Upper lobe of left lung (tissue), 4 donors: ENCODE data around the gene SOX5.
"Not testable (repeated sequence)": the region's sequence is repeated elsewhere in the genome, so short reads cannot be mapped to it uniquely, and the experiment has no call there.

Source experiments
- CTCF ChIP-seq, 6 experiments: fragments of 450-650 bp in 4 of 6; fragments of 200-600 bp in 2 of 6; sonication (generic) in 2 of 6; IDR thresholded peaks; one replicate each; pipeline ENCODE4 v1.5.1; 2016 to 2019; ENCODE audit warnings: antibody characterized with exemption in 6 of 6
- EP300 ChIP-seq, 4 donors: sonication (generic); formaldehyde crosslinking; IDR thresholded peaks; one replicate each; pipeline ENCODE4 v1.5.1; 2017; ENCODE audit warnings: antibody characterized with exemption in 4 of 4, control low read depth in 2 of 4
- POLR2A ChIP-seq, 4 donors: fragments of 450-650 bp; IDR thresholded peaks; one replicate each; pipeline ENCODE4 v1.5.1; 2016 to 2017; ENCODE audit warnings: antibody characterized with exemption in 4 of 4, mild to moderate bottlenecking in 2 of 4
- POLR2AphosphoS5 ChIP-seq, 2 donors: sonication (generic); formaldehyde crosslinking; IDR thresholded peaks; one replicate each; pipeline ENCODE4 v1.5.1; 2017; ENCODE audit warnings: antibody characterized with exemption in 2 of 2

DNA sequence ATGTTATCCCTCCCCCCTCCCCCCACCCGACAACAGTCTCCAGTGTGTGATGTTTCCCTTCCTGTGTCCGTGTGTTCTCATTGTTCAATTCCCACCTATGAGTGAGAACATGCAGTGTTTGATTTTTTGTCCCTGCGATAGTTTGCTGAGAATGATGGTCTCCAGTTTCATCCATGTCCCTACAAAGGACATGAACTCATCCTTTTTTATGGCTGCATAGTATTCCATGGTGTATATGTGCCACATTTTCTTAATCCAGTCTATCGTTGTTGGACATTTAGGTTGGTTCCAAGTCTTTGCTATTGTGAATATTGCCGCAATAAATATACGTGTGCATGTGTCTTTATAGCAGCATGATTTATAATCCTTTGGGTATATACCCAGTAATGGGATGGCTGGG is 433.7 kb downstream of the SOX5 start:
- TF ChIP-seq CTCF, POLR2A, POLR2AphosphoS5, EP300 (IDR thresholded peaks at IDR 0.05): not testable (repeated sequence)
